AG04449 (cell line): ENCODE results near the gene LIMA1.
"Not testable (repeated sequence)": the region's sequence is repeated elsewhere in the genome, so short reads cannot be mapped to it uniquely, and the experiment has no call there.

ENCODE experiments used
- CTCF ChIA-PET: fragments of 350-600 bp; formaldehyde crosslinking; extraction: SDS; loops from one replicate; lab custom pipeline; 2021; ENCODE audit warnings: antibody characterized with exemption; lab: Yijun Ruan, JAX
- POLR2A ChIA-PET: fragments of 400-600, 350-600 bp; formaldehyde crosslinking; extraction: SDS; loops from one replicate; lab custom pipeline; 2020; ENCODE audit warnings: antibody characterized with exemption, inconsistent platforms; lab: Yijun Ruan, JAX
- DNase-seq: peaks from one replicate; pipeline ENCODE4 v3.0.0-alpha.2; 2010; ENCODE audit warnings: low read depth, low spot score
- H3K4me3 ChIP-seq: 2 replicates; pipeline ENCODE4 v1.5.1; 2011; ENCODE audit warnings: low read depth, mild to moderate bottlenecking, control low read depth, low read length
- CTCF ChIP-seq: IDR thresholded peaks from one replicate; pipeline ENCODE4 v1.5.1; 2011; ENCODE audit warnings: mild to moderate bottlenecking, moderate library complexity, low read length, control low read depth, inconsistent platforms; ENCODE audit not compliant: insufficient read depth; ENCODE audit errors: missing control alignments

Gene LIMA1

GRCh38 chr12:50251619-50252252 is 31.6 kb downstream of the LIMA1 start:
- TF ChIP-seq CTCF, result no peak
- no peak overlapping the region for H3K4me3 ChIP-seq
- DNase-seq, result no peak
- ChIA-PET CTCF (no interaction called here), POLR2A (no interaction called here)

- no peak for DNase-seq
- ChIA-PET CTCF (interaction anchor here (0.8 kb wide), 1 partner anchor 27 kb away, joined by 3 read pairs; no protein-coding TSS in a partner anchor), POLR2A (no interaction called here)
- no peak overlapping the region for H3K4me3 ChIP-seq
- TF ChIP-seq CTCF, result no peak
Measured at GRCh38 chr12:50249464-50250182, 33.7 kb downstream of the LIMA1 start.

GRCh38 chr12:50248883-50249282 is 34.4 kb downstream of the LIMA1 start:
- no peak for DNase-seq
- TF ChIP-seq CTCF, result no peak
- H3K4me3 ChIP-seq, result no peak overlapping the region
- ChIA-PET CTCF (interaction anchor here (0.8 kb wide), 1 partner anchor 26 kb away, joined by 3 read pairs; no protein-coding TSS in a partner anchor), POLR2A (no interaction called here)

GRCh38 chr12:50248411-50248810 is 34.9 kb downstream of the LIMA1 start:
- ChIA-PET CTCF (no interaction called here), POLR2A (interaction anchor here (0.6 kb wide), 1 partner anchor 67 kb away, joined by 3 read pairs; no protein-coding TSS in a partner anchor)
- TF ChIP-seq CTCF, result no peak
- no peak for DNase-seq
- no peak overlapping the region for H3K4me3 ChIP-seq

GRCh38 chr12:50247665-50248064 is 35.7 kb downstream of the LIMA1 start:
- not testable (repeated sequence) for H3K4me3 ChIP-seq, DNase-seq
- CTCF ChIA-PET, result interaction anchor here (1.7 to 1.9 kb wide), 2 partner anchors 27 to 67 kb away, joined by 6 read pairs; no protein-coding TSS in a partner anchor
- POLR2A ChIA-PET, result interaction anchor here (1.2 to 1.5 kb wide), 2 partner anchors 25 to 36 kb away, joined by 4 to 6 read pairs; partner anchors contain the start of gene LIMA1

- POLR2A ChIA-PET, result interaction anchor here (1.2 to 1.5 kb wide), 3 partner anchors 24 to 37 kb away, joined by 3 to 6 read pairs (median 4); partner anchors contain the start of gene LIMA1
Measured at GRCh38 chr12:50246873-50247612, 36.3 kb downstream of the LIMA1 start.

More at GRCh38 chr12:50246873-50247612, 36.3 kb downstream of the LIMA1 start:
- peak; percentile 94 for DNase-seq
- CTCF ChIA-PET, result interaction anchor here (0.9 to 1.9 kb wide), 4 partner anchors 26 to 158 kb away, joined by 3 to 6 read pairs (median 5); no protein-coding TSS in a partner anchor
- TF ChIP-seq CTCF, result no peak
- no peak overlapping the region for H3K4me3 ChIP-seq
